Parathyroid adenoma (tissue), 2 donors: ENCODE measurements around the gene COA4.

Experiments
- H2AFZ ChIP-seq: fragments of 300-600 bp; sonication (generic); one replicate; pipeline ENCODE4 v1.7.0; 2017; ENCODE audit warnings: antibody characterized with exemption, mild to moderate bottlenecking
- H3K27ac ChIP-seq: fragments of 300-600 bp; sonication (generic); one replicate; pipeline ENCODE4 v1.7.0; 2017
- H3K27me3 ChIP-seq: fragments of 300-600 bp; sonication (generic); one replicate; pipeline ENCODE4 v1.7.0; 2017; ENCODE audit warnings: low read length; ENCODE audit not compliant: control insufficient read depth, insufficient read depth
- H3K36me3 ChIP-seq: fragments of 300-600 bp; sonication (generic); one replicate; pipeline ENCODE4 v1.7.0; 2017; ENCODE audit warnings: low read length; ENCODE audit not compliant: control insufficient read depth, insufficient read depth
- H3K4me1 ChIP-seq: fragments of 300-600 bp; sonication (generic); one replicate; pipeline ENCODE4 v1.7.0; 2017; ENCODE audit warnings: control low read depth
- H3K4me2 ChIP-seq: fragments of 300-600 bp; sonication (generic); one replicate; pipeline ENCODE4 v1.7.0; 2017; ENCODE audit warnings: low read length
- H3K4me3 ChIP-seq: fragments of 300-600 bp; sonication (generic); one replicate; pipeline ENCODE4 v1.7.0; 2017; ENCODE audit warnings: low read depth, low read length
- H3K79me2 ChIP-seq: fragments of 300-600 bp; sonication (generic); one replicate; pipeline ENCODE4 v1.7.0; 2017; ENCODE audit warnings: control low read depth
- H3K9ac ChIP-seq: fragments of 300-600 bp; sonication (generic); one replicate; pipeline ENCODE4 v1.7.0; 2017; ENCODE audit warnings: mild to moderate bottlenecking
- H3K9me3 ChIP-seq: fragments of 300-600 bp; sonication (generic); one replicate; pipeline ENCODE4 v1.7.0; 2017; ENCODE audit warnings: low read length; ENCODE audit not compliant: control insufficient read depth
- CTCF ChIP-seq: fragments of 300-600 bp; sonication (generic); IDR thresholded peaks from one replicate; pipeline ENCODE4 v1.7.0; 2017; ENCODE audit warnings: antibody characterized with exemption, mild to moderate bottlenecking
- donor health status: primary hyperparathyroidism.

Gene COA4

DNA sequence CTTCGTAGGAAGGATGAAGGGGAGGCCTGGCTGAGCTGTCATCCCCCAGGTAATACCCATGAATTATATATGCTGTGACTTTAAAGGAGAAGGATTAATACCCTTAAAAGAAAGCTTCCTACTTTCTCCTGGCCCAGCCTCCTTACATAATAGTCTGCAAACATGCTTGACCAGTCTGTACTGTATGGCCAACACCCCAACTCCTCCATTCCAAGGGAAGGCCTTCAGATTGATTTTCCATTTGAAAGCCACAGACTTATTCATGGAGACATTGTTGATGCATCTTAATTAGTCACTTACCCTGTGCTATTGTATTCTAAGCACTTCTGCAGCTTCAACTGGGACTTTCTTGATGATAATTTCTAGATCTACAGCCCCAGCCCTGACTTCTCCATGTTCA is 2.1 kb upstream of the COA4 start:
- no peak overlapping the region for H3K9ac ChIP-seq
- H3K36me3 ChIP-seq: no peaks in the 10 kb centered on the region
- no peaks in the 10 kb centered on the region for H3K9me3 ChIP-seq
- H3K4me1 ChIP-seq: peaks cover 3% of the 10 kb centered on the region
- H3K27me3 ChIP-seq: no peaks in the 10 kb centered on the region
- TF ChIP-seq CTCF: no peak
- H3K79me2 ChIP-seq: no peaks in the 10 kb centered on the region
- no peak overlapping the region for H2AFZ ChIP-seq
- no peak overlapping the region for H3K4me3 ChIP-seq
- no peak overlapping the region for H3K4me2 ChIP-seq
- no peak overlapping the region for H3K27ac ChIP-seq

GRCh38 chr11:73875840-73876239 is 806 bp downstream of the COA4 start:
- H3K4me3 ChIP-seq: peak overlapping the region; percentile 95
- no peak for TF ChIP-seq CTCF

DNA sequence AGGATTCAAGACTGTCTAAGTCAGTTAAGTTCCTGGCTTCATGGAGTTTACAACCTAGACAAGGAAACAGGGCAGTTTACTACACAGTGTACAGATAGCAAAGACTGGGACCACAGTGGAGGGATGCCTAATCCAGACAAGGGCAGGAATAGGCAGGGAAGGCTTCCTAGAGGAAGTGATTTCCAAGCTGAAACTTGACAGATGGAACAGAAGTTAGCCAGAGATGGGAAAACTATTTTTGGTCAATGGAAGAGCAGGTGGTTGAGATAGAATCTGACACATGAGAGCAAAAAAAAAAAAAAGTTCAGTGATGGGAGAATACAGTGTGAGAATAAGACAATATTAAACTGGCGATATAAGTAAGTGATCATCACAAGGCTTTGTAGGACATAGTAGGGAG is 1.3 kb downstream of the COA4 start:
- Histone ChIP-seq H2AFZ (no peak overlapping the region), H3K4me3 (no peak overlapping the region), H3K36me3 (no peaks in the 10 kb centered on the region), H3K4me2 (no peak overlapping the region), H3K4me1 (peaks cover 3% of the 10 kb centered on the region), H3K79me2 (no peaks in the 10 kb centered on the region), H3K27ac (no peak overlapping the region), H3K9me3 (no peaks in the 10 kb centered on the region), H3K27me3 (no peaks in the 10 kb centered on the region), H3K9ac (no peak overlapping the region)
- TF ChIP-seq CTCF: no peak

More at GRCh38 chr11:73875840-73876239, 806 bp downstream of the COA4 start:
- H3K9me3 ChIP-seq: no peaks in the 10 kb centered on the region
- H3K27ac ChIP-seq: peak overlapping the region; percentile 88
- H3K36me3 ChIP-seq: no peaks in the 10 kb centered on the region
- H2AFZ ChIP-seq: peak overlapping the region; percentile 76
- H3K4me2 ChIP-seq: peak overlapping the region; percentile 80
- no peak overlapping the region for H3K9ac ChIP-seq
- no peaks in the 10 kb centered on the region for H3K79me2 ChIP-seq
- peaks cover 3% of the 10 kb centered on the region for H3K4me1 ChIP-seq
- H3K27me3 ChIP-seq: no peaks in the 10 kb centered on the region

DNA sequence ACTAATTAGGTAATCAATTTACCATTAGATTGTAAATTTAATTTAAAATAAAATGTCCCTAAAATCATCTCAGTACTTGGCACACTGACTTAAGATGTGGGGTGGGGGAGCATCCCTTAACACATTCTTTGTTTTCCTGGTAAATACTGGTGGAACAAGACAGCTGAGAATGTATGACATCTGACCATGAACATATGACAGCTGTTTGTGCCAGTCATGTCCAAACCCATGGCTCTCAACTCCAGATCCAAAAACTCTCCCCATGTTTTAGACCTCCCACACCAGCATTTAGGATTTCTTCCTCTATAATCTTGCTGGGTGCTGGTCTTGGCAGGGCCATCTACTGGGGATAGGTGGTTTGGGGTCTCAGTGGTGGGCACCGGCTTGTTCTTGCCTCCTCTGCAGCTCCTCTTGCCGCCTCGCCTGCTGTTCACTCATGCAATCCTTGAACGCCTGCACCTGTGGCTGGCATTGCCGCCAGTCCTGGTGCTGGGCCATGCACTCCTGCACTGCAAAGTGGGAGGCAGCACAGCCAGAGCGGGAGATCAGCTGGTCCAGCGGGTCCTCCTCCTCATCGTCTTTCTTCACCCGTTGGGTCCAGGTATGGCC is 3.8 kb downstream of the COA4 start:
- H3K4me3 ChIP-seq: no peak overlapping the region
- no peaks in the 10 kb centered on the region for H3K79me2 ChIP-seq
- H2AFZ ChIP-seq: no peak overlapping the region
- no peaks in the 10 kb centered on the region for H3K9me3 ChIP-seq
- H3K36me3 ChIP-seq: no peaks in the 10 kb centered on the region
- no peak for TF ChIP-seq CTCF
- H3K4me1 ChIP-seq: peaks cover 3% of the 10 kb centered on the region
- H3K4me2 ChIP-seq: no peak overlapping the region
- no peak overlapping the region for H3K27ac ChIP-seq
- no peaks in the 10 kb centered on the region for H3K27me3 ChIP-seq
- H3K9ac ChIP-seq: no peak overlapping the region

DNA sequence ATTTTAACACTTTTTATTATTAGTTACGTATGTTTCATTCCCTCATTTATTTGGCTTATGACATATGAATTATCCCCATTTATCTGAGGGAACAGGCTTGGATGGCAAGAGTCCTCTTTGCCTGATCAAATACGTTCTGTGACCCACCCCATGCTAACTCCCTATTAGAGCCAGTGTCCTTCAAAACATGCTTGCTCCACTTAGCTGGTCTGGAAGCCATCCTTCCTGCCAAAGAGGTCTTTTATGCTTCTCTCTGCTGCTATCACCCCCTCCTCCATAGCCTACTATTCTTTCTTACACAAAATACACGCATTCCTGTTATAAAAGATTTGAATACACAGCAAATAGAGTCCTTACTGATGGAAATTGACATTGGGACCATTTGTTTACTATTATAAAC is 6.4 kb downstream of the COA4 start:
- H3K27ac ChIP-seq: no peak overlapping the region
- H3K4me2 ChIP-seq: no peak overlapping the region
- no peaks in the 10 kb centered on the region for H3K79me2 ChIP-seq
- TF ChIP-seq CTCF: no peak
- H3K27me3 ChIP-seq: no peaks in the 10 kb centered on the region
- H2AFZ ChIP-seq: no peak overlapping the region
- no peak overlapping the region for H3K4me3 ChIP-seq
- H3K9me3 ChIP-seq: no peaks in the 10 kb centered on the region
- H3K4me1 ChIP-seq: no peaks in the 10 kb centered on the region
- no peaks in the 10 kb centered on the region for H3K36me3 ChIP-seq
- no peak overlapping the region for H3K9ac ChIP-seq
